Measurements from ENCODE around the gene KDM1B. TPM values are rescaled to one million over a fixed set of nuclear protein-coding genes. Genes with fewer than 3 reads are reported as not detected.

KDM1B gene
- total and polyA plus RNA-seq, 2 donors (not counting 3 experiments of a cell fraction or from before 2014, with no cell fraction given) = 3.0 to 10.8 TPM

DNA sequence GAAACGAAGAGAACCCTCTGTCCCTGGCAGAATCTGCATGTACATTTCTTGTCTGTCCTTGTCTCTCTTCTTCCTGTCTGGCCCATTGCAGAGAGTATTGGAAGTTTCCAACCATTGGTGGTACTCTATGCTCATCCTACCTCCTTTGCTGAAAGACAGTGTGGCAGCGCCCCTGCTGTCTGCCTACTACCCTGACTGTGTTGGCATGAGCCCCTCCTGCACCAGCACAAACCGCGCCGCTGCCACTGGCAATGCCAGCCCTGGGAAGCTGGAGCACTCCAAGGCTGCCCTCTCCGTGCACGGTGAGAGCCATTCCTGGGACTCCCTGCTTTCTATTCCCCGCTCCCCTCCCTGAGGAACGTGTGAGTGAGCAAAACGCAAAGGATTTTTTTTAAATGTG, 32.5 kb downstream of the KDM1B start:
- no peaks in the 10 kb centered on the region for H3K27me3 ChIP-seq (ENCODE audit: control insufficient read depth in 2 of 2, insufficient read depth in 2 of 2, low read length in 2 of 2)
- dilution Hi-C loops (cut with MboI; ENCODE audit: extremely low pct_ligation_motif_present, low sequenced_read_pairs) (no loop called here), intact Hi-C loops (cut with micrococcal nuclease) (no loop called here)
- H3K9me3 ChIP-seq (replicated peaks; ENCODE audit: control insufficient read depth, insufficient read depth, low read length) = no peaks in the 10 kb centered on the region
- no peaks in the 10 kb centered on the region for H3K36me3 ChIP-seq (ENCODE audit: control insufficient read depth in 2 of 2, extremely low read depth in 1 of 2, insufficient read depth in 2 of 2, low read length in 2 of 2)
- H3K79me2 ChIP-seq (ENCODE audit: control insufficient read depth, insufficient read depth, low read length) = no peaks in the 10 kb centered on the region
- no peaks in the 10 kb centered on the region for H4K20me1 ChIP-seq (replicated peaks; ENCODE audit: control insufficient read depth, extremely low read depth, insufficient read depth, low read length)
- POLR2A ChIA-PET = no interaction called here
- FAIRE-seq (no peak), DNase-seq (ENCODE audit: low read depth, low spot score) (no peak)
- no peak overlapping the region for H2AFZ ChIP-seq (ENCODE audit: low read depth, low read length)
- H3K9me1 ChIP-seq (replicated peaks; ENCODE audit: control insufficient read depth, extremely low read depth, insufficient read depth, low read length) = no peaks in the 10 kb centered on the region
- no peaks in the 10 kb centered on the region for H3K4me1 ChIP-seq (ENCODE audit: control insufficient read depth, extremely low read depth, insufficient read depth, low read length)
- BruUV-seq (replicated peaks) = no TSS peak
- H3K4me3 ChIP-seq (replicated peaks in 1 of 3; ENCODE audit: insufficient read depth in 1 of 3, low read depth in 1 of 3, low read length in 3 of 3) = no peak overlapping the region
- CTCF ChIA-PET = no interaction called here
- no peak overlapping the region for H3K9ac ChIP-seq (replicated peaks; ENCODE audit: extremely low read depth, insufficient read depth, low read length)
- TF ChIP-seq, protein P1, sequence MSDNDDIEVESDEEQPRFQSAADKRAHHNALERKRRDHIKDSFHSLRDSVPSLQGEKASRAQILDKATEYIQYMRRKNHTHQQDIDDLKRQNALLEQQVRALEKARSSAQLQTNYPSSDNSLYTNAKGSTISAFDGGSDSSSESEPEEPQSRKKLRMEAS (IDR thresholded peaks at IDR 0.05; ENCODE audit: insufficient read depth, insufficient read length) = no peak
- TF ChIP-seq GATA2 (IDR thresholded peaks at IDR 0.05; ENCODE audit: insufficient read depth, insufficient read length, low read depth, low read length) (no peak), POLR2AphosphoS5 (IDR thresholded peaks at IDR 0.05; ENCODE audit: insufficient read depth, low read depth, low read length) (no peak), MYC (IDR thresholded peaks at IDR 0.05; ENCODE audit: low read depth, low read length) (no peak), EZH2 (IDR thresholded peaks at IDR 0.05; ENCODE audit: borderline replicate concordance, low read depth, low read length, severe bottlenecking) (no peak), POLR2A (IDR thresholded peaks at IDR 0.05; ENCODE audit: low read depth, low read length) (no peak), JUN (IDR thresholded peaks at IDR 0.05; ENCODE audit: borderline replicate concordance, insufficient read depth, insufficient read length, low read depth) (no peak), FOS (IDR thresholded peaks at IDR 0.05; ENCODE audit: borderline replicate concordance, insufficient read depth, low read length) (no peak)
- TF ChIP-seq, protein P2, sequence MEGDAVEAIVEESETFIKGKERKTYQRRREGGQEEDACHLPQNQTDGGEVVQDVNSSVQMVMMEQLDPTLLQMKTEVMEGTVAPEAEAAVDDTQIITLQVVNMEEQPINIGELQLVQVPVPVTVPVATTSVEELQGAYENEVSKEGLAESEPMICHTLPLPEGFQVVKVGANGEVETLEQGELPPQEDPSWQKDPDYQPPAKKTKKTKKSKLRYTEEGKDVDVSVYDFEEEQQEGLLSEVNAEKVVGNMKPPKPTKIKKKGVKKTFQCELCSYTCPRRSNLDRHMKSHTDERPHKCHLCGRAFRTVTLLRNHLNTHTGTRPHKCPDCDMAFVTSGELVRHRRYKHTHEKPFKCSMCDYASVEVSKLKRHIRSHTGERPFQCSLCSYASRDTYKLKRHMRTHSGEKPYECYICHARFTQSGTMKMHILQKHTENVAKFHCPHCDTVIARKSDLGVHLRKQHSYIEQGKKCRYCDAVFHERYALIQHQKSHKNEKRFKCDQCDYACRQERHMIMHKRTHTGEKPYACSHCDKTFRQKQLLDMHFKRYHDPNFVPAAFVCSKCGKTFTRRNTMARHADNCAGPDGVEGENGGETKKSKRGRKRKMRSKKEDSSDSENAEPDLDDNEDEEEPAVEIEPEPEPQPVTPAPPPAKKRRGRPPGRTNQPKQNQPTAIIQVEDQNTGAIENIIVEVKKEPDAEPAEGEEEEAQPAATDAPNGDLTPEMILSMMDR (IDR thresholded peaks at IDR 0.05; ENCODE audit: extremely low read depth in 1 of 2, insufficient read depth in 1 of 2, low read depth in 1 of 2, low read length in 2 of 2) = no peak
- no peak overlapping the region for H3K27ac ChIP-seq (ENCODE audit: insufficient read depth, low read depth, low read length)
- H3K4me2 ChIP-seq (ENCODE audit: insufficient read depth, low read length) = no peak overlapping the region
